HPDE6-E6E7 (cell line): ENCODE data around the gene IFI27L1.

Experiments used
- DNase-seq: peaks from one replicate; pipeline ENCODE4 v3.0.0; 2011; ENCODE audit warnings: missing footprints; ENCODE audit errors: extremely low spot score

Gene IFI27L1

GRCh38 chr14:94080621-94081385 lies at the start of gene IFI27L1, which contains the start of gene DDX24:
IFI27L1 (plus strand) TSS chr14:94081310; CDS start chr14:94096938, 15,628 bp downstream.
DDX24 (minus strand) TSS chr14:94081202; CDS start chr14:94079742, 1,460 bp downstream.
- DNase-seq = peak; percentile 97

DNA sequence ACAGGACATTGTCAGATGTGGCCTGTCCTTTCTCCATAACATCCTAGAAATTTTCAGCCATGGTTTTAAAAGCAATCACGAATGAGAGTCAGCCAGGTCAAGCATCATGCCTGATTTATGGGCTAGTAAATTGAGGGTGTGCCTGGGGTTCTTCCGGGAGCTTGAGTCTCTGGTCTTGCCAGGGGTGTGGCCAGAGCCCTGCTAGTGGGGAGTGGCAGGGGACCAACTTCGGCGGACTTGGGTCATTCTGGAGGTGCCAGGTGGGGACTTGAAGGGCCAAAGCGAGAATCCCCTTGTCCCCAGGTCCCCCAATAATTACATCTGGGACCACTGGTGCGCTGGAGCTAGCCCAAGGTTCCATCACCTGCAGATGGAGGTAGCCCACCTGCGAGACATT lies 49.2 kb upstream of the IFI27L1 start:
- no peak for DNase-seq

DNA sequence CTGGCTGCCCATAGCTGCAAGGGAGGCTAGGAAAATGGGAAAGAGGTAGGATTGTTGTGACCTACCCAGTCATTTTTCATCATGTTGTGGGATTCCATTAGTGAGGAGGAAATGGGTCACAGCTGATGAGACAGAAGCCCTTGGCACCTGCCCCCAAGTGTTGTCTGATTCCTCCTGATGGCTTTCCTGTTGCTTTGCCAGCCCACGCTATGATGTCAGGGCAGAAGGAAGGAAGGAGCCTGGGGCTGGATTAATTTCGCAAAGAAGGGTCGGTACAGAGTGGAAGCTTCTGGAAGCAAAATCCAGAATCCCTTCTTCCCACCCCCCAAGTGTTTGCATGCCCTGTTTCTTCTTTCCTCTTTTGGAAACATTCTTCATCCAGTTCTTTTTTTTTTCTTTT lies 46.2 kb upstream of the IFI27L1 start:
- no peak for DNase-seq

DNA sequence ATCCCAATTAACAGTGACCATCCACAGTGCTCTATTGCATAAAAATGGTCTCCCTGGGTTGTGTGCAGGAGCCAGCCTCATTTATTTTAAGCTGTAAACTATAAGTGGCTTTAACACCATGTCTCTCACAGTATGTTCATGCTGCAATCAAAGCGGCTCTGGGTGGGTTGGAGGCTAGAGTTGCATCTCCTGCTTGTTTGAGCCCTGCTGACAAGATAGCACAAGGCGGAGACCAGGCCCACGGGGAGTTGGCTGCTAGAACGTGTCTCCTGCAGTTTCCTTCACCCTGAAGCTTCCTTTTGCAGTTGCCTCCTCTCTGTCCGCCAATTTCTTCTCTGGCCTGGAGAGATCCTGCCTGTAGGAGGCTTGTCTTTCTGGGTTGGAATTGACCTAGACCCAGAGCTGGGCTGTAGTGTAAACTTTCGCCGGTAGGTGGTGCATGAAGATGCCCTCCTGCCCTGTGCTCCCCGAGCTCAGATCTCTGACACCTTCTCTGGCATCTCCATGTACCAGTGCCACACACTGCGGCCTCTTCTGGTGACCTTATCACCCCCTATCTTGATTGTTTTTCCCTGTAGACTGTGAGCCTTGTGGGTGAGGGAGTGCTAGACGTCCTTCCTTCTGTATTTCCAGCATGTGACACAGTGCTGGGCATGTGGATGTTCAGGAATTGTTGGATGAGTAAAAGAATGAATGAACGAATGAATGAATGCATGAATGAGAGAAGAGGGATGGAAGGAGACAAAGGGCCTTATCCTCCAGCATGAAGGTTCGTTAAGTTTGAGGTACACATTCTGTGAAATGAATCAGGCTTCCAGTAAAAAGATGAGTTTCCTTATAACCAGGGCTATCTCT lies 44.6 kb upstream of the IFI27L1 start:
- peak; percentile 80 for DNase-seq

GRCh38 chr14:94037954-94038353 lies 43.2 kb upstream of the IFI27L1 start:
- DNase-seq = no peak

- no peak for DNase-seq
These were observed 42.6 kb upstream of the IFI27L1 start for GRCh38 chr14:94038510-94038909.

- DNase-seq = no peak
These were observed 42.0 kb upstream of the IFI27L1 start for GRCh38 chr14:94038921-94039629.

DNA sequence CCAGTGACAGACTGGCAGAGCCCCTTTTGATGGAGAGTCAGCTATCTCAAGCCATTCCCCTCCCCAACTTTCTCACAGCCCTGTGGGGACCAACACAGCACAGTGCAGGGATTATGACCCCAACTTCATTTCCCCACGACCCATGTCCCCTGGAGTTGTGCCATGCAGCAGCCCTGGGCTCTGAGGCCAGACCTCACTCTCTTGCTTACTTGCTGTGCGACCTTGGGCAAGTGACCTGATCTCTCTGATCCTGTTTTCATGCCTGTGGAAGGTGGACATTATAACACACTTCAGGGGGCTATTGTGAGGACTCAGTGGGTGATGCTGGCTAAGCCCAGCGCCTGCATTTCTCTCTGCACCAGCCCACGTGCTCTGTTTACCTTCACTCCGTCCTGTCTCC lies 40.9 kb upstream of the IFI27L1 start:
- no peak for DNase-seq

DNA sequence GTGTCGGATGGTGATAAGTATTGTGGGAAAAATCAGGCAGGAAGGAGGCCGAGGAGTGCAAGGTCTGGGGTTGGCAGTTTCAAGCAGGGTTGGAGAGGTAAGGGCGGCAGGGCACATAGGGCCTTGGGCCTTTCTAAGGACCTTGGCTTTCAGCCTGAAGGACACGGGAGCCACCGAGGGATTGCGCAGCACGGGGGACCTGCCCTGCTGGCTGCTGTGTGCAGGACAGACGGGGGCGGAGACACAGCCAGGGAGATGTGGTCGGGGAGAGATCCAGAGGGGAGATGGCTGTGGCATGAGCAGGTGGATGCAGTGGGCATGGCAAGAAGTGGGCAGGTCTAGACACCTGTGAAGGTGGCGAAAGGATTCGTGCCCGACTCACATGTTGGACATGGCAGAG lies 40.3 kb upstream of the IFI27L1 start:
- no peak for DNase-seq

- no peak for DNase-seq
These were observed 39.4 kb upstream of the IFI27L1 start for GRCh38 chr14:94041551-94042346.

DNA sequence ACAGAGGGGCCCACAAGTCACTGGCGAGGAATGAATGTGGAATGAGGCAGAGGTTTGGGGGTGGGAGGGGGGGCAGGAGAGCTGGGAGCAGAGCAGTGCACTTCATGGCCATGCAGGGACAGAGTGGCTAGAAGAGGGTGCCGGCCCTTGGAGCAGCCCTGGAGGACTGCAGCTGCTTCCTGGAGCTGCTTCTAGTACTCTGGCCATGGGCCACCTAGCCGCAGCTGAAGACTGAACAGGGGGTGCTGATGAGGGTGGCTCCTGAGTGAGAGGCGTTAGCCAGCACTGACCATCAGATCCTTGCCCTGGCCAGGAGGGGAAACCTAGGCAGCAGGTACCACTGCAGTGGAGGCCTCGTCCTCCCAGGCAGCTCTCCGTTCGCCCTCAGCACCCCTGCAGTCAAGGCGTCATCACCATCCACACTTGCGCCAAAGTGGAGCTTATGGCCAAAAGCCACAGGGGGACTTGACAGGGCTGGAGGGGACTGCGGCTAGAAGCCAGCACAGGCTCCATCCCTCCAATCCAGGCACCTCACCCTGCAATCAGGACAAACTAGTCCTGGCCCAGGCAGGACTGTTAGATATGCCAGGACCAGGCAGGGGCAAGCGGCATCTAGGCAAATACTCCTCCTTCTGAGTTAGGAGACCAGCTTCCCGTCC lies 38.5 kb upstream of the IFI27L1 start:
- no peak for DNase-seq

DNA sequence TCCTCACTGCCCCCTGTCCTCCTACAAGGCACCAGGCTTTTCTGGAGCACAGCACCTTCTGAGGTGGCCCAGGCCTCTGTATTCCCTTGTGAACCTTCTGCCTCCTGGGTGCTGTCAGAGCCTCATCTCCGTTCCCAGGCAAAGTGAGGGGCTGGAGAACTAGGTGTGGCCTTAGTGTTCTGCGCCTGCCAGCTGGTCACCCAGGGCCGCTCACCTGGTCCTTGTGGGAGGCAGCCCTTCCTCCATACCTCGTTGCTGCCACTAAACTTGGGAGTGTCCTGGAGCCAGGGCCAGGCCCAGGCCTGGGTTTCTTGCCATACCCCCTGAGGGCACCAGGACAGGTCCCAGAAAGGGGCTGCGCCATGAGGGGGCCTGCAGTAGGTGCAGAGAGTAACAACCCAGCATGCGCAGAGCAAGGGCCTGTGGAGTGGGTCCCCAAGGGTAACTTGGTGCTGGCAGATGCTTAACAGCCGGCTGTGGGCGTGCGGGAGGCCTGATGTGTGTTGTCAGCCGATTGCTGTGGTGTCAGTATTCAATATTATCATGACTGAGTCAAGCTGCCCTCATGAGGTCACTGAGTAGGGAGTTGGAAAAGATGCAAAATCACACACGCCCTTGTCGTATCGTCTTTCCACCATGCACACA lies 37.9 kb upstream of the IFI27L1 start:
- no peak for DNase-seq

DNA sequence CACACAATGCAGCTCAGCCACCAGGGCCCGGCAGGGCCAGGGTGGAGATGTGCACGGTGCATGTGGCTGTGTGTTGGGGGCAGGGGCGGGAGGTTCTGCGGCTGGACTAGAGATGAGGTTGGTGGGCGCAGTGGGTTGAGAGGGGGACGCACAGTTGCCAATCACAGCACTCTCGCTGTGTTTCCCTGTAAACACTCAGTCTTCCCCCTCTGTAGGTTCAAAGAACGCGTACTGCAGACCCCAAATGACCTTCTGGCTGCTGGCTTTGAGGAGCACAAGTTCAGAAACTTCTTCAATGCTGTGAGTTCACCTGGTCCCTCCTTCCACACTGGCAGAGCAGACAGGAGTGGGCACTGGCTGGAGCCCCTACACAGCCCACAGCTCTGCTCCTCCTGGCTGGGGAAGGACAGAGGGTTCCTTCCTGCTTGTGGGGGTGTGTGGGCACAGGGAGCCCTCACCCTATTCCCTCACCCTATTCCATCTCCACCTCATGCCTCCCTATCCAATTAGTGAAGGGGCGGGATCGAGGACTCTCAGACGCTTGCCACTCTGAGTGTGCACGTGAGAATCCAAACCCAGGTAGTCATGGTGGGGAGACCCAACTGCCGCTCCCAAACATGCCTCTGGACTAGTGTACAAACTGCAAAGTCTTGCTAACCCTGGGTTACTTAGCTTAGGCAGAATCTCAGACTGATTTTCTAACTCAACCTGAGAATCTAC lies 37.2 kb upstream of the IFI27L1 start:
- no peak for DNase-seq

DNA sequence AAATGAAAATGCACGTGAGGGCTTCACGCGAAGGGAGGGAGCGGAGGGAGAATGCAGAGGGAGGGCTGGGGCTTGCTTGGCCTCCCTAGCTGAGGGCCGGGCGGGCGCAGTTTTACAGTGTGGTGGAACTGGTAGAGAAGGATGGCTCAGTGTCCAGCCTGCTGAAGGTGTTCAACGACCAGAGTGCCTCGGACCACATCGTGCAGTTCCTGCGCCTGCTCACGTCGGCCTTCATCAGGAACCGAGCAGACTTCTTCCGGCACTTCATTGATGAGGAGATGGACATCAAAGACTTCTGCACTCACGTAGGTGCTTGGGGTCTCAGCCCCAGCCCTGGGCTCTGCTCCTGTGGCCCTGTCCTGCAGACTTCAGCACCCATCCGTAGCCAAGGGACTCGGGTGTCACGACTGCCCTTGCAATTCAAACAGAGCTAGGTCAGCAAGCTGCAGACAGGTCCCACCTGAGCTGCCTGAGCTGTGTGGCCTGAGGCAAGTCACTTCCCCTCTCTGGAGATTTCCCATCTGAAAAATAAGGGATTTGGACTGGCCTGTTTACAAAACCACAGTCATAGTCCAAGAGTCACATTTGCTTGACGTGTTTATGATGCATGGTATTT lies 36.5 kb upstream of the IFI27L1 start:
- DNase-seq = no peak

- no peak for DNase-seq
These were observed 36.0 kb upstream of the IFI27L1 start for GRCh38 chr14:94045101-94045500.

GRCh38 chr14:94045563-94046345 lies 35.4 kb upstream of the IFI27L1 start:
- DNase-seq = no peak

- DNase-seq = no peak
These were observed 34.3 kb upstream of the IFI27L1 start for GRCh38 chr14:94046696-94047250.

DNA sequence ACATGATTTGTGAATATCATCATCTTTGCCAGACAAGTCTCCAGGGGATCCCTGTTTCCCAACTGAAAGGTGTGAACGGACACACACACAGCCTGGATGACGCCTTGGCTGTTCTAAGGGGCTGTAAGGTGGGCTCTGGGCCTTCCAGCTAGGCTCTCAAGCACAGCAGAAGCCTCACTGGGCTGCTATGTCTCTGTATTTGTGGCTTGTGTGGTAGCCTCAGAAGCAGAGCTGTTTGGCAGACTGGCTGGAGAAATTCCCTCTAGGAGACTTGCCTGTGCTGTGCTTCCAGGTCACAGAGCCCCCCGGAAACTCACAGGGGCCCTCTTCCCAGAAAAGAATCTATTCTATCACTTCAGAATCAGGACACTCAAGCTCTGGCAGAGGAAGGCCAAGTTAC lies 33.5 kb upstream of the IFI27L1 start:
- DNase-seq = no peak
